Ovary (tissue), 9 donors: ENCODE data around the gene HTR2B. TPM values are rescaled to one million over a fixed set of nuclear protein-coding genes. Genes with fewer than 3 reads are reported as not detected.
"Not testable (repeated sequence)": the region's sequence is repeated elsewhere in the genome, so short reads cannot be mapped to it uniquely, and the experiment has no call there.

ENCODE experiments used
- DNase-seq, 5 donors: peaks; one replicate each; pipeline ENCODE4 v3.0.0-alpha.2; 2019 to 2020
- H3K27ac ChIP-seq, 2 donors: fragments of 200-600 bp; one replicate each; pipeline versions ENCODE4 v1.5.1 to v1.8.0; 2019 to 2022
- H3K27me3 ChIP-seq: fragments of 200-600 bp; one replicate; pipeline ENCODE4 v1.8.0; 2022
- H3K36me3 ChIP-seq: fragments of 200-600 bp; sonication (generic); one replicate; pipeline ENCODE4 v1.5.1; 2019
- H3K4me1 ChIP-seq: one replicate; pipeline ENCODE4 v1.8.1; 2013; ENCODE audit warnings: mild to moderate bottlenecking, moderate library complexity; ENCODE audit not compliant: insufficient read depth
- H3K4me3 ChIP-seq: fragments of 200-600 bp; sonication (generic); one replicate; pipeline ENCODE4 v1.5.1; 2017
- H3K9me3 ChIP-seq, 2 donors: fragments of 200-600 bp in 1 of 2; sonication (generic) in 1 of 2; one replicate each; pipeline versions ENCODE4 v1.5.1 to v1.8.1; 2013 to 2019; ENCODE audit warnings: mild to moderate bottlenecking in 1 of 2, moderate library complexity in 1 of 2
- CTCF ChIP-seq, 3 donors: fragments of 450-650 bp in 2 of 3; fragments of 200-600 bp in 1 of 3; IDR thresholded peaks; one replicate each; pipeline versions ENCODE4 v1.5.1 to v1.8.0; 2016 to 2022; ENCODE audit warnings: antibody characterized with exemption in 3 of 3, mild to moderate bottlenecking in 1 of 3
- EP300 ChIP-seq: sonication (generic); formaldehyde crosslinking; IDR thresholded peaks from one replicate; pipeline ENCODE4 v1.6.1; 2017; ENCODE audit warnings: antibody characterized with exemption
- POLR2A ChIP-seq: fragments of 450-650 bp; IDR thresholded peaks from one replicate; pipeline ENCODE4 v1.6.1; 2017; ENCODE audit warnings: antibody characterized with exemption, mild to moderate bottlenecking, moderate library complexity
- WGBS, 3 donors: extraction: QIAGEN DNeasy Blood & Tissue Kit in 1 of 3; methylation state at CpG; one replicate each; pipeline versions ENCODE4 v1.1.5 to v1.1.7; 2013 to 2017; 5-methylcytosine and 5-hydroxymethylcytosine counted together
- intact Hi-C, 4 donors: fragments of 100-400 bp; cut with DNase I; formaldehyde crosslinking; loops; one replicate each; pipeline versions ENCODE4 v1.11.0 to v1.15.1; 2022 to 2023
- polyA plus RNA-seq, 2 donors: library from polyadenylated mRNA; stranded (reverse); fragments of 200-250 nt in 1 of 2; fragments of 350-450 nt in 1 of 2; fragmentation: Illumina TruSeq in 1 of 2; extraction: RNeasy Lipid Tissue Mini Kit (QIAGEN cat#74804) in 1 of 2; gene quantifications; one replicate each; pipeline ENCODE4 v1.2.3, GENCODE V29; 2013 to 2014
- total RNA-seq, 7 donors: library from RNA; depleted of rRNA in 2 of 7; stranded (reverse); fragments of >200 nt in 2 of 7; fragmentation: NEBNext Ultra II Directional in 3 of 7; extraction: Animal tissue kit (Norgen Biotek cat#: 25700) in 3 of 7; gene quantifications; one replicate each; pipeline versions ENCODE4 v1.1.0 to v1.2.4, GENCODE V29; 2016 to 2023
- donor health status: DM: no; HTN: no; CAD: no; lungs with moderate emphysema.
- donor health status: DM: no; HTN: no; CAD: no.
- donor health status: Bipolar disorder and iron deficiency.
- donor health status: DM: yes; HTN: yes; CAD: no.
- donor health status: DM: no; HTN: no; CAD: no.
- donor health status: DM: yes; HTN: yes; CAD: no.

The HTR2B gene
- total and polyA plus RNA-seq, 9 donors, result 0.15 to 3.0 (median 0.88) TPM; not detected in 1

GRCh38 chr2:231088754-231089153 lies 36.1 kb downstream of the HTR2B start:
- Histone ChIP-seq H3K27me3 (no peaks in the 10 kb centered on the region), H3K4me1 (no peaks in the 10 kb centered on the region), H3K4me3 (no peak overlapping the region), H3K36me3 (no peaks in the 10 kb centered on the region), H3K9me3 (no peaks in the 10 kb centered on the region), H3K27ac (no peak overlapping the region)
- 46 to 60% (median 47%) methylated on average over 4 of the region's 4 CpGs for WGBS, 3 donors
- intact Hi-C loops, result no loop called here
- no peak for DNase-seq
- TF ChIP-seq POLR2A (no peak), CTCF (IDR thresholded peaks at IDR 0.05) (no peak), EP300 (no peak)

DNA sequence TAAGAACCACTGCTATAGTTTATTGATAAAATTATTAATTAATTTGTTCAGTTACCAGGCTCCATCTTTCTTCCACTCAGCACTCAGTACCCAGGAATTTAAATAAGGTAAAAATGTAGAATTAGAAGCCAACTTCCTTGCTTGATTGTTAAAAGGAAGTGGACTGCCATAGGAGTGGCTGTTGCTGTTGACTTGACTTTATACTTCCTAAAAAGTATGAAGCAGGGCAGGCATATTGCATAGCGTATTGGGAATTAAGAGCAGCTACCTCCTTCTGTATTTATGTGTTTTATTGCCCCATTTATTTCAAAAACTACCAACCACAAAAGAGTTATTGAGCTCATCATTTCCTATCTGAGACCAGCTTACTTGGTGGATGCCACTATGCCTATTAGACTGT lies 40.3 kb downstream of the HTR2B start:
- TF ChIP-seq POLR2A (no peak), EP300 (no peak), CTCF (IDR thresholded peaks at IDR 0.05) (no peak)
- WGBS, 3 donors, result 89 to 96% (median 93%) methylated on average over 1 of the region's 1 CpG
- Histone ChIP-seq H3K27me3 (no peaks in the 10 kb centered on the region), H3K4me3 (no peak overlapping the region), H3K27ac (no peak overlapping the region), H3K36me3 (no peaks in the 10 kb centered on the region), H3K9me3 (no peaks in the 10 kb centered on the region), H3K4me1 (no peaks in the 10 kb centered on the region)
- DNase-seq, result no peak
- intact Hi-C loops, result no loop called here

DNA sequence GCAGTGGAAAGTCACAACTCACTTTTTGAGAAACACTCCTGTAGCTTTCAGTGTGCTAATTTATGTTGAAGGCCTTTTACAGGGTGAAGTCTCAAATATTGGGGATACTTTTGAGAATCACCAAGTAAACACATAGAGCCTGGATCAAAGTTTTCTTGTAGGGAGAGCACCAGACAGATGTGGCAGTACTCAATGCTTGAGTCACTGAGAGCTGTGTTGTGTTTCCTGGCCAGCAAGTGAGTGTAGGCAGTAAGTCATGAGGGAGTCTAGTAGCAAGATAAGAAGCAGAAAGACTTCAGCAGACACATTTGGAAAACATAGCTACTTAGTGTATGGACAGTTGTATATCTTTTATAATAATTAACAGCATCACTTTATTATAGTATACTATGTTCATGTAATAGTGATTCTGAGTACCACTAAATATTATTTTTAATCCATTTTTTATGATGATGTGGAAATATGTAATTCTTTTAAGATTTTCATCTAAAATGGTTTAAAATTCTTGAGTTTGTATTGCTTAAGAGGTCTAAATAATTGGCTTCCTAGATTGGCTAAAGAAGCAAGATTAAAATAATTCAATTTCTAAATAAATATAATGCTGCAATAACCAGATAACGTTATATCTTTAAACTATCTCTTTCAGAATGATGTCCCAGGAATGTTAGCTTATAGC lies 55.3 kb downstream of the HTR2B start:
- 84 to 94% (median 85%) methylated on average over 1 of the region's 1 CpG for WGBS, 3 donors
- no peaks in the 10 kb centered on the region for H3K36me3 ChIP-seq
- H3K4me3 ChIP-seq, result no peak overlapping the region
- intact Hi-C loops, result no loop called here
- no peaks in the 10 kb centered on the region for H3K27me3 ChIP-seq
- no peaks in the 10 kb centered on the region for H3K4me1 ChIP-seq
- TF ChIP-seq EP300 (no peak), POLR2A (no peak), CTCF (IDR thresholded peaks at IDR 0.05) (no peak)
- no peaks in the 10 kb centered on the region for H3K9me3 ChIP-seq
- no peak overlapping the region for H3K27ac ChIP-seq
- DNase-seq, result no peak

- Histone ChIP-seq H3K27ac (no peak overlapping the region), H3K36me3 (no peaks in the 10 kb centered on the region)
- 95 to 97% (median 95%) methylated on average over 5 of the region's 5 CpGs for WGBS, 3 donors
Measured at GRCh38 chr2:231068525-231069222, 56.2 kb downstream of the HTR2B start.

DNA sequence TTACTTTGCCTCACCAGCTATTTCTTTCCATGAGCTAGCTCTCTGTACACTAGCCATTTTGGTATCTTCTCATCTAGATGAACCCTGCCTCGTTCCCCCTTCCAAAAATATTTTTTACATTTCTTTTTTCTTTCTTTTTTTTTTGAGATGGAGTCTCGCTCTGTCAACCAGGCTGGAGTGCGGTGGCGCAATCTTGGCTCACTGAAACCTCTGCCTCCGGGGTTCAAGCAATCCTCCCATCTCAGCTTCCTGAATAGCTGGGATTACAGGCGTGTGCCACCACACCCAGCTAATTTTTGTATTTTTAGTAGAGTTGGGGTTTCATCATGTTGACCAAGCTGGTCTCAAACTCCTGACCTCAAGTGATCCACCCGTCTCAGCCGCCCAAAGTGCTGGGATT lies 57.3 kb downstream of the HTR2B start:
- H3K4me1 ChIP-seq, H3K4me3 ChIP-seq, H3K27me3 ChIP-seq, H3K9me3 ChIP-seq, H3K36me3 ChIP-seq, H3K27ac ChIP-seq, DNase-seq, intact Hi-C loops: not testable (repeated sequence)
- WGBS, 3 donors, result 94 to 95% (median 95%) methylated on average over 8 of the region's 8 CpGs

More at GRCh38 chr2:231068525-231069222, 56.2 kb downstream of the HTR2B start:
- TF ChIP-seq EP300 (no peak), CTCF (IDR thresholded peaks at IDR 0.05) (no peak), POLR2A (no peak)
- Histone ChIP-seq H3K27me3 (no peaks in the 10 kb centered on the region), H3K4me3 (no peak overlapping the region), H3K4me1 (no peaks in the 10 kb centered on the region), H3K9me3 (no peaks in the 10 kb centered on the region)
- intact Hi-C loops, result no loop called here
- DNase-seq, result no peak
